ENCODE results near the gene PTPRF.

Gene PTPRF

GRCh38 chr1:43585557-43585956, 54.9 kb downstream of the PTPRF start:
- no peak for DNase-seq

- no peak for DNase-seq
Measured at GRCh38 chr1:43586136-43586731, 55.6 kb downstream of the PTPRF start.

- DNase-seq: no peak
Measured at GRCh38 chr1:43587001-43587400, 56.3 kb downstream of the PTPRF start.

GRCh38 chr1:43587594-43587993, 56.9 kb downstream of the PTPRF start:
- no peak for DNase-seq

GRCh38 chr1:43588592-43588991, 57.9 kb downstream of the PTPRF start:
- DNase-seq: no peak

- DNase-seq: no peak
Measured at GRCh38 chr1:43590388-43590925, 59.8 kb downstream of the PTPRF start.

- no peak for DNase-seq
Measured at GRCh38 chr1:43591181-43591580, 60.5 kb downstream of the PTPRF start.

- no peak for DNase-seq
Measured at GRCh38 chr1:43592051-43592665, 61.5 kb downstream of the PTPRF start.

- DNase-seq: no peak
Measured at GRCh38 chr1:43592974-43593683, 62.4 kb downstream of the PTPRF start.

GRCh38 chr1:43596579-43596978, 65.9 kb downstream of the PTPRF start:
- DNase-seq: no peak

- DNase-seq: no peak
Measured at GRCh38 chr1:43597028-43597427, 66.3 kb downstream of the PTPRF start.

GRCh38 chr1:43597721-43598120, 67.0 kb downstream of the PTPRF start:
- no peak for DNase-seq

GRCh38 chr1:43598622-43599021, 67.9 kb downstream of the PTPRF start:
- DNase-seq: no peak

- DNase-seq: no peak
Measured at GRCh38 chr1:43600033-43601020, 69.6 kb downstream of the PTPRF start.

GRCh38 chr1:43602990-43603389, 72.3 kb downstream of the PTPRF start:
- no peak for DNase-seq

- DNase-seq: no peak
Measured at GRCh38 chr1:43604192-43604591, 73.5 kb downstream of the PTPRF start.

- DNase-seq: no peak
Measured at GRCh38 chr1:43605157-43605556, 74.5 kb downstream of the PTPRF start.

- DNase-seq: no peak
Measured at GRCh38 chr1:43605766-43606165, 75.1 kb downstream of the PTPRF start.

GRCh38 chr1:43606624-43607023, 75.9 kb downstream of the PTPRF start:
- DNase-seq: no peak

GRCh38 chr1:43608827-43609226, 78.1 kb downstream of the PTPRF start:
- DNase-seq: no peak

GRCh38 chr1:43610339-43610738, 79.7 kb downstream of the PTPRF start:
- DNase-seq: no peak

GRCh38 chr1:43611950-43612349, 81.3 kb downstream of the PTPRF start:
- DNase-seq: no peak

GRCh38 chr1:43612406-43612805, 81.7 kb downstream of the PTPRF start:
- DNase-seq: no peak

Data from CD4-positive, alpha-beta T cell treated with Interleukin-4 for 4 hours (primary cell).